ENCODE data around the gene APCDD1L.
A peak's percentile ranks its signal among the peaks of the same experiment; 100 is the strongest.
"Not testable (repeated sequence)": the region's sequence is repeated elsewhere in the genome, so short reads cannot be mapped to it uniquely, and the experiment has no call there.

The APCDD1L gene

DNA sequence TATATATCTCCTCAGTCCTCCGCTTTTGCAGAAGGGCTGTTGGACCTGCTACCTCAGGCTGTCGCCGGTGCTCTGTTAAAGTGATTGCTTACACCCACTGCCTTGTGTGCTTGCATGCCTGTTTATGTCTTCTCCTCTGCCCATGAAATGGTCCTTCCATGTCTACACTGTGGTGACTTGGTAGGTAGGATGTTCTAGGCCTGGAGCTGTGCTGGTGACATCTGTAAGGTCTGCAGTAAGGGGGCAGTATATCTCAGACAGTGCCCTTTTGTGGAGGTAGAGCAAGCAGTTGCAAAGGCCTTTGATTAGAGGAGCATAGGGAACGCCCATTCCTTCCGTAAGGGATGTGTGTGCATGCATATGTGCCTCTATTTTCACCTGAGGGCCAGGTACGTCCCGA, 85.9 kb downstream of the APCDD1L start:
- DNase-seq (ENCODE audit: low spot score in 2 of 2) (no peak), ATAC-seq (ENCODE audit: low read depth) (no peak)
- H3K27ac Mint-ChIP-seq = no peak overlapping the region
- H3K4me3 Mint-ChIP-seq = no peak overlapping the region
- no peaks in the 10 kb centered on the region for H3K27me3 Mint-ChIP-seq
- no peaks in the 10 kb centered on the region for H3K9me3 Mint-ChIP-seq
- H3K36me3 Mint-ChIP-seq = peaks cover 16% of the 10 kb centered on the region
- peaks cover 14% of the 10 kb centered on the region for H3K4me1 Mint-ChIP-seq

DNA sequence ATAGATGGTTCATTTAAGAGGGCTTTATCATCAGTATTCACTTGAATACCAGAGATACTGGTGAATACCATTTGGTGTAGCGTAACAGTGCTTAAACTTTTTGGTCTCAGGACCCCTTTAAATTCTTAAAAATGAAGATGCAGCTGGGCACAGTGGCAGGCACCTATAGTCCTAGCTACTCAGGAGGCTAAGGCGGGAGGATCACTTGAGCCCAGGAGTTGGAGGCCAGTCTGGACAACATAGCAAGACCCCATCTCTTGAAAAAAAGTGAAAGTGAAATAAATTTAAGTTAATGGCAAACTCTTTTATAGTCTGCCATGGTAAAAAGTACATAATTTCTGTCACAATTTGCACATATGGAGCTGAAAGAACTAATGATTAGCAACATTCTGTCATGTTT, 86.8 kb downstream of the APCDD1L start:
- H3K4me3 Mint-ChIP-seq = no peak overlapping the region
- no peak for DNase-seq (ENCODE audit: low spot score in 2 of 2)
- no peaks in the 10 kb centered on the region for H3K9me3 Mint-ChIP-seq
- peaks cover 17% of the 10 kb centered on the region for H3K4me1 Mint-ChIP-seq
- H3K36me3 Mint-ChIP-seq = peaks cover 18% of the 10 kb centered on the region
- H3K27me3 Mint-ChIP-seq = no peaks in the 10 kb centered on the region
- no peak overlapping the region for H3K27ac Mint-ChIP-seq
- no peak for ATAC-seq (ENCODE audit: low read depth)

DNA sequence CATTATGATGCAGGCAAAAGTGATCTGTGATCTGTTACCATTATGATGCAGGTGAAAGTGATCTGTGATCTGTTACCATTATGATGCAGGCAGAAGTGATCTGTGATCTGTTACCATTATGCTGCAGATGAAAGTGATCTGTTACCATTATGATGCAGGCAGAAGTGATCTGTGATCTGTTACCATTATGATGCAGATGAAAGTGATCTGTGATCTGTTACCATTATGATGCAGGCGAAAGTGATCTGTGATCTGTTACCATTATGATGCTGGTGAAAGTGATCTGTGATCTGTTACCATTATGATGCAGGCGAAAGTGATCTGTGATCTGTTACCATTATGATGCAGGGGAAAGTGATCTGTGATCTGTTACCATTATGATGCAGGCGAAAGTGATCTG, 87.6 kb downstream of the APCDD1L start:
- H3K9me3 Mint-ChIP-seq; H3K27ac Mint-ChIP-seq; ATAC-seq (ENCODE audit: low read depth); H3K4me3 Mint-ChIP-seq; DNase-seq (ENCODE audit: low spot score in 2 of 2); H3K27me3 Mint-ChIP-seq: not testable (repeated sequence)
- Mint-ChIP-seq H3K4me1 (peaks cover 11% of the 10 kb centered on the region), H3K36me3 (peaks cover 17% of the 10 kb centered on the region)

DNA sequence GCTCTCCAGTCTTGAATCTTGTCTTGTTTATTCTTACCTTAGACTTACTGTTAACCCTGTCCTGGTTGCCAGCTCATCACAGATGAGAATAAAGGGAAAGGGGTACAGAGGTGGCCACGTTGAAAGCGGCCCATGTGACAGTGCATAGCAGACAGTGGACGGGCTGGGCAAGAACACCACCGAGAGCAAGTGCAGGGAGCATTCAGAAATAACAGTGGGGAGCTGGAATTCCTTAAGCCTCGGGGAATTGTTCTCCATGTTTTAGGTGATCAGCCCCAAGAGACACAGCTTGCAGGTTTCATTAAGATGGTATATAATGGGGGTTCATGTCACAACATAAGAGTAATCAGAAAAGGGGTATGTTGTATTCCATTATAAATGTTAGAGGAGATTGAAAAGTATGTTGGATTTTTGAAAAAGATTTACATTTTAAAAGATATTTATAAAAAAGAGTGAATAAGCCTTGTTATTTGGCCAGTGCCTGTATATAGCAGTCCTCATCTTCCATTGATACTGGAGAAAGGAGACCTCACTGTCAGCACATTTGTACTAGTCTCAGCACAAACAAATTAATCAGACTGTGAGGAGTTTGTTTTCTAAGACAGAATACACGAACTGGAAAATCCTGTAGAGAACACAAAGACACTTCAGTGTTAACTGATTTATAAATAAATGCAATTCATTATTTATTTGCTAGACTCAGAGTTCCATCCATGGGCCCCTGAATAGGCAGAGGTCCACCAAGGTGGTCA, 90.8 kb downstream of the APCDD1L start:
- DNase-seq (ENCODE audit: low spot score in 2 of 2) (no peak), ATAC-seq (ENCODE audit: low read depth) (no peak)
- Mint-ChIP-seq H3K4me3 (no peak overlapping the region), H3K27ac (no peak overlapping the region), H3K4me1 (peaks cover 7% of the 10 kb centered on the region), H3K36me3 (peaks cover 24% of the 10 kb centered on the region), H3K9me3 (no peaks in the 10 kb centered on the region), H3K27me3 (no peaks in the 10 kb centered on the region)

DNA sequence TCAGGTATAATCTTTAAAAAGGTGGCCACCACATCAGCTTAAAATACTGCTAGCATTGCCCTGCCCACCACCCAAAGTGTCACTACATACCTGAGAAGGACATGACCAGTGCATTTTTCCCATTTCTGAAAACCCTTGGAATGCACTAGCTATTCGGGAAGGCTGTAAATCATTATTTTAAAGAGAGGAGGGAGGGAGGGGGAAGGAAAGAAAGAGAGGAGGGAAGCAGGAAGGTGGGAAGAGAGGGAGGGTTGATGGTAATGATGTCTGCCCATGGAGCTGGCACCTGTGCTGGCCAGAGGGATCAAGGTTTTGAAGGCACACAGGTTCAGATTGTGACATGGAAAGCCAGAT, 93.7 kb downstream of the APCDD1L start:
- Mint-ChIP-seq H3K27me3 (no peaks in the 10 kb centered on the region), H3K4me1 (peaks cover 15% of the 10 kb centered on the region), H3K27ac (no peak overlapping the region), H3K4me3 (no peak overlapping the region), H3K36me3 (peaks cover 25% of the 10 kb centered on the region), H3K9me3 (no peaks in the 10 kb centered on the region)
- ATAC-seq (ENCODE audit: low read depth) (no peak), DNase-seq (ENCODE audit: low spot score in 2 of 2) (no peak)

DNA sequence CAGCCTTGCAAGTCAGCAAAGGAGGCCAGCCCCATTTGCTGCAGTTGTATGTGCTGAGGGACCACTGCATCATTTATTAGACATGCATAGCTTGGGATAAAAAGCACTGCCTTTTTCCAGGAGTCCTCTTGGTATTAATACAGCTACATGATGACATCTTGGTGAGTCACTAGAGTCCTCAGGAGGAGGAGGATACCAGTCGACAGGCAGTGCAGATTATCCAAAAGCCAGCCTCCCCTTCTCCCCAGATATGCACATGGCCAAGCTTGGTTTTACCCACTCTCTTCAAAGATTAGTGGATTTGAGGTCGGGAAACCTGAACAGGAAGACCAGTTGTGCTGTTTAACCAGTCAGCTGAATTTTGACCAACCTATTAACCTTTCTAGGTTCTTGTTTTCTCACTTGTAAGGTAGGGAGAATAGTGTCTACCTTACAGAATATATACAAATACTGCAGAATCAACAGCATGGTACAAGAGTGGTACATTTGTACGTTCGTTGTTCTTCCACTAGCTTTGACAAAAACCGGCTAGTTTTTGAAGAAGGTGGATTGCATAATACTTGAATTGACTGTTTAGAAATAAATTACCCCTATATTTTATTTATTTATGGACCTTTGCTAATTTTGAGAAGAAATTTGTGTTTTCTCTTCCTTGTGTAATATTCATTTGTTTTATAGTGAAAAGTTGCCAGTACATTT, 94.3 kb downstream of the APCDD1L start:
- no peak for DNase-seq (ENCODE audit: low spot score in 2 of 2)
- H3K36me3 Mint-ChIP-seq = peaks cover 27% of the 10 kb centered on the region
- no peaks in the 10 kb centered on the region for H3K9me3 Mint-ChIP-seq
- no peak overlapping the region for H3K27ac Mint-ChIP-seq
- H3K27me3 Mint-ChIP-seq = no peaks in the 10 kb centered on the region
- no peak for ATAC-seq (ENCODE audit: low read depth)
- no peak overlapping the region for H3K4me3 Mint-ChIP-seq
- H3K4me1 Mint-ChIP-seq = peaks cover 20% of the 10 kb centered on the region

DNA sequence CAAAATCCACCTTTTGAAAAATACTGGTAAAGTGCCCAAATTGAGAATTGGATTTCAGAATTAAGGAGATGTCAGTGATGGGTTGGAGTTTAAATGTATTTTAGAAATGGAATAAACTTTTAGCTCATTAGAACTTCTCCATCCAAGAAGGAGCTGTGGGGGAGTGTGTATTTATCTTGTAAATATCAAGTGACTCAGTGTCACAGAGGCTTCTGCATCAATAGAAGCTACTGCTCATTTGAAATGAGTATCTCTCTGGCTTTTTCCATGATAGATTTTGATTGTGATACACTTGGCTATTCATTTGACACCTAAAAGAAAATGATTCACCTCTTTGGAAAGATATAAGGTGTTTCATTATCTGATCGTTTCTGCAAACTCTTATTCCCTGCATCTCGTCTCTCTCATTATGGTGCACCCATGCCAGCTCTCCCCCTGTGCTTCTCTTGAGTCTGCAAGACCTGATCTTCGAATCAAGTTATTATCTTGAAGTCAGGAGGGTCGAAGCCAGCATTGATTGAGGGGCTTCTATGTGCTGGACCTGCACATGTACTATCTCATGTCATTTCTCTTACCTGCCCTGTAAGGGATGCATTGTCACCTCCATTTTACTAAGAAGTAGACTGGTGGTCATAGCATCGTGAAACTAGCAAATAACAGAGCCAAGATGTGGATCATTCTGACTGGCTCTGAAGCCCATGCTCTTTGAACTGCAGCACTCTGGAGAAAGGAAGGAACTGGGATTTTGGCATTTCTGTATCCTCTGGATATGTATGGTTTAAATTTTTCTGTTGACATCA, 96.0 kb downstream of the APCDD1L start:
- ATAC-seq (ENCODE audit: low read depth) (no peak), DNase-seq (ENCODE audit: low spot score in 2 of 2) (no peak)
- H3K9me3 Mint-ChIP-seq = no peaks in the 10 kb centered on the region
- H3K27ac Mint-ChIP-seq = no peak overlapping the region
- H3K27me3 Mint-ChIP-seq = no peaks in the 10 kb centered on the region
- no peak overlapping the region for H3K4me3 Mint-ChIP-seq
- peaks cover 21% of the 10 kb centered on the region for H3K36me3 Mint-ChIP-seq
- peaks cover 16% of the 10 kb centered on the region for H3K4me1 Mint-ChIP-seq

DNA sequence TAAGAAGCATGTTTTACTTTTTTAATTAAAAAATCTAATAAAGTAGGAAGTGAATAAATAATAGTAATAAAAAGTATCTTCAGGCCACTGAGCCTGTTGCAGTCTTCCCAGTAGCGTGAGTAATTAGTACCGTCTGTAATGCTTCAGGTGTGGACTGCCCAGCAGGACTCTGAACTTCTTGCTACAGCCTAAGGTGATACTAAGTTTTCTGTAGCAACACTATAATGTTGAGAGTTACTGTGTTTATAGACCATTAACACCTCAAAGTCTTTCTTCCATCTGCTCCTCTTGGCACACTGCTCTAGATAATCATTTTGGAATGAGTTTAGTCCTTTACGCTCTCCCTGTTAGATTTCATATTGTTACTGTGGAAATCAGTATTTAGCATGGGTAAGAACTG, 97.8 kb downstream of the APCDD1L start:
- DNase-seq (ENCODE audit: low spot score in 2 of 2) = no peak
- peaks cover 15% of the 10 kb centered on the region for H3K4me1 Mint-ChIP-seq
- ATAC-seq (ENCODE audit: low read depth) = no peak
- H3K9me3 Mint-ChIP-seq = no peaks in the 10 kb centered on the region
- no peak overlapping the region for H3K27ac Mint-ChIP-seq
- H3K36me3 Mint-ChIP-seq = peaks cover 20% of the 10 kb centered on the region
- H3K4me3 Mint-ChIP-seq = no peak overlapping the region
- no peaks in the 10 kb centered on the region for H3K27me3 Mint-ChIP-seq

DNA sequence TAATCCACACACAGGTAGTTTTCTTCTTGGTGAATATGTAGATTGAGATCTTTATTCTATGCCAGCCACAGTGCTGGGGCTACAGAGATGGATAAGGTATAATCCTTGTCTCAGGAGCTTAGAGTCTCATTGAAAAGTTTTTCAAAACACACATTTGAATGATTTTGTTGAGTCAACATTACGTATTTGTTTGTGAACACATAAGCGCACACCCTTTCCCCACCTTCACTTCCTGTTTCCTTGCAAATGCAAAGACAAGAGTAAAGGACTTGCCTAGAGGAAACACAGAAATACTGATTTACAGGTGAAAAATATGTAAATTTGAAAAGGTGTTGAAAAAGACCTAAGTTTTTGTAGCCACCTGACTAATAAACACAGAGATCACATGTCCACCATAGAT, 98.4 kb downstream of the APCDD1L start:
- peaks cover 20% of the 10 kb centered on the region for H3K36me3 Mint-ChIP-seq
- H3K9me3 Mint-ChIP-seq = no peaks in the 10 kb centered on the region
- no peaks in the 10 kb centered on the region for H3K27me3 Mint-ChIP-seq
- peak; percentile 49 for ATAC-seq (ENCODE audit: low read depth)
- peak overlapping the region; percentile 68 for H3K27ac Mint-ChIP-seq
- H3K4me1 Mint-ChIP-seq = peaks cover 15% of the 10 kb centered on the region
- no peak for DNase-seq (ENCODE audit: low spot score in 2 of 2)
- no peak overlapping the region for H3K4me3 Mint-ChIP-seq

DNA sequence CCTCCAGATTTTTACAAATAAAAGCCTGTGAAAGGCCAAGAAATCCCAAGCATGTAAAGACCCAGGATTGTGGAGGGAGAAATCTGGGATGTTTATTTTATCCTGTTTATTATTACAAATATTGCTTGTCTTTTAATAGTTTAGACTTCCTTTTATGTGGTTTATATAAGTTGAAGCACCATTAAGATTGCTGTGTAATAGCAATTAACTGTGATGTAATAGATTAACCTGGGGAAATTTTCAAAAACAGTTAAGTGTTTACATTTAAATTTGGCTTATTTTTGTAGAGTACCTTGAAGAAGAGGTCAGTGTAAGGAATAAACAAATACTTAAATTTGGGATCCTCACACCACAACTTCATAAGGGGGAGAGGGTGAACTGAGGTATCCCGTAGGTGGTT, 99.1 kb downstream of the APCDD1L start:
- Mint-ChIP-seq H3K4me1 (peaks cover 15% of the 10 kb centered on the region), H3K36me3 (peaks cover 20% of the 10 kb centered on the region), H3K27ac (peak overlapping the region; percentile 68), H3K9me3 (no peaks in the 10 kb centered on the region), H3K4me3 (no peak overlapping the region), H3K27me3 (no peaks in the 10 kb centered on the region)
- DNase-seq (ENCODE audit: low spot score in 2 of 2) = no peak
- ATAC-seq (ENCODE audit: low read depth) = no peak

DNA sequence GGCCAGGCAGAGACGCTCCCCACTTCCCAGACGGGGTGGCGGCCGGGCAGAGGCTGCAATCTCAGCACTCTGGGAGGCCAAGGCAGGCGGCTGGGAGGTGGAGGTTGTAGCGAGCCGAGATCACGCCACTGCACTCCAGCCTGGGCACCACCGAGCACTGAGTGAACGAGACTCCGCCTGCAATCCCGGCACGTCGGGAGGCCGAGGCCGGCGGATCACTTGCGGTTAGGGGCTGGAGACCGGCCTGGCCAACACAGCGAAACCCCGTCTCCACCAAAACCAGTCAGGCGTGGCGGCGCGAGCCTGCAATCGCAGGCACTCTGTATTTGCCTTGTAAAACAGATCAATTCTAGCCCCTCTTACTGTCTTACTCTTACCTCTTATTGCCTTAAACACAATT, 100.4 kb downstream of the APCDD1L start:
- not testable (repeated sequence) for H3K9me3 Mint-ChIP-seq; ATAC-seq (ENCODE audit: low read depth)

DNA sequence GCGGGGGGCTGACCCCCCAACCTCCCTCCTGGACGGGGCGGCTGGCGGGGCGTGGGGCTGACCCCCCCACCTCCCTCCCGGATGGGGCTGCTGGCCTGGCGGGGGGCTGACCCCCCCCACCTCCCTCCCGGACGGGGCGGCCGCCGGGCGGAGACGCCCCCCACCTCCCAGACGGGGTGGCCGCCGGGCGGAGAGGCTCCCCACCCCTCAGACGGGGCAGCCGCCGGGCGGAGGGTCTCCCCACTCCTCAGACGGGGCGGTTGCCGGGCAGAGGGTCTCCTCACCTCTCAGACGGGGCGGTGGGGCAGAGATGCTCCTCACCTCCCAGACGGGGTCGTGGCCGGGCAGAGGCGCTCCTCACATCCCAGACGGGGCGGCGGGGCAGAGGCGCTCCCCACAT, 101.0 kb downstream of the APCDD1L start:
- H3K9me3 Mint-ChIP-seq; H3K36me3 Mint-ChIP-seq; H3K27ac Mint-ChIP-seq; H3K4me3 Mint-ChIP-seq; DNase-seq (ENCODE audit: low spot score in 2 of 2); ATAC-seq (ENCODE audit: low read depth); H3K27me3 Mint-ChIP-seq: not testable (repeated sequence)
- peaks cover 20% of the 10 kb centered on the region for H3K4me1 Mint-ChIP-seq

More for the DNA sequence above, 100.4 kb downstream of the APCDD1L start:
- H3K4me3 Mint-ChIP-seq; H3K27me3 Mint-ChIP-seq; H3K27ac Mint-ChIP-seq; DNase-seq (ENCODE audit: low spot score in 2 of 2): not testable (repeated sequence)
- peaks cover 20% of the 10 kb centered on the region for H3K4me1 Mint-ChIP-seq
- peaks cover 16% of the 10 kb centered on the region for H3K36me3 Mint-ChIP-seq
